Neuron (in vitro differentiated cells): Measurements from ENCODE around the gene LY6G5B.

Experiments used
- H2AFZ ChIP-seq: one replicate; pipeline ENCODE4 v1.6.1; 2013; ENCODE audit warnings: low read depth, mild to moderate bottlenecking, inconsistent platforms, low read length, moderate library complexity
- H3K27me3 ChIP-seq: one replicate; pipeline ENCODE4 v1.6.1; 2013; ENCODE audit warnings: low read length; ENCODE audit not compliant: insufficient read depth
- H3K36me3 ChIP-seq: one replicate; pipeline ENCODE4 v1.6.1; 2013; ENCODE audit warnings: low read length; ENCODE audit not compliant: insufficient read depth
- H3K4me1 ChIP-seq: one replicate; pipeline ENCODE4 v1.6.1; 2013; ENCODE audit warnings: low read length; ENCODE audit not compliant: insufficient read depth
- H3K4me3 ChIP-seq: 2 replicates; pipeline ENCODE4 v1.5.1; 2013; ENCODE audit warnings: mild to moderate bottlenecking, low read length, moderate library complexity
- H3K9me3 ChIP-seq: one replicate; pipeline ENCODE4 v1.6.1; 2013; ENCODE audit warnings: low read length

The LY6G5B gene

DNA sequence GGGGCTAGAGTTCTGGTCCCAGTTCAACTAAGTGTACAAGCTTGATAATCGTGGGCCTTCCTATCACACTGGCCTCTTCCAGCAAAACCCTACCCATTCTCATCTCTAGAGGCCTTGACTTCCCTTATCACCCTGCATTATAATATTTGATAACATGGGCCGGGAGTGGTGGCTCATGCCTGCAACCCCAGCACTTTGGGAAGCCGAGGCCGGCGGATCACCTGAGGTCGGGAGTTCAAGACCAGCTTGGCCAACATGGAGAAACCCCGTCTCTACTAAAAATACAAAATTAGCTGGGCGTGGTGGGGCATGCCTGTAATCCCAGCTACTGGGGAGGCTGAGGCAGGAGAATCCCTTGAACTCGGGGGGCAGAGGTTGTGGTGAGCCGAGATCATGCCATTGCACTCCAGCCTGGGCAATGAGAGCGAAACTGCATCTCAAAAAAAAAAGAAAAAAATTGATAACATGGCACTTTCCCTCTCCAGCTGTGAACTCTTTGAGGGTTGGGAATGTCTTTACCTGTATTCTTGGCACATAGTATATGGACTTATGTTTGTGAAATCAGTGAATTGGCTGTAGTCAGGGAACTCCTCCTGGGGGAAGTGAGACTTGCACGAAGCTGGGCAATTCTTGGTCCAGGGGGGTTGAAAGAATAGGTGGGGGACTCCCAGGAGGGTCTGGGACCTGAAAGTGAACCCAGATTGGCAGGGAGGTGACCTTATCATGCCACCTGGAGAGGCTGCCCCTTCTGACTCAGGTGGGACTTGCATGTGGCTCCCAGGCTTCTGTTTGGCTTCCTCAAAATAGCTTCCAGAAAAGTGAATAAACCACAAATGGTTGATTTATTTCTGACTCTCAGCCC lies 8.3 kb upstream of the LY6G5B start:
- no peaks in the 10 kb centered on the region for H3K9me3 ChIP-seq
- H2AFZ ChIP-seq = peak overlapping the region; percentile 62
- peaks cover 41% of the 10 kb centered on the region for H3K4me1 ChIP-seq
- H3K4me3 ChIP-seq = peak overlapping the region; percentile 98
- H3K27me3 ChIP-seq = no peaks in the 10 kb centered on the region
- peaks cover 39% of the 10 kb centered on the region for H3K36me3 ChIP-seq

- H3K4me3 ChIP-seq = no peak overlapping the region
- H3K27me3 ChIP-seq = no peaks in the 10 kb centered on the region
- no peak overlapping the region for H2AFZ ChIP-seq
- H3K36me3 ChIP-seq = peaks cover 40% of the 10 kb centered on the region
- H3K9me3 ChIP-seq = no peaks in the 10 kb centered on the region
- H3K4me1 ChIP-seq = peaks cover 47% of the 10 kb centered on the region
Measured at GRCh38 chr6:31662124-31662723, 7.6 kb upstream of the LY6G5B start.

DNA sequence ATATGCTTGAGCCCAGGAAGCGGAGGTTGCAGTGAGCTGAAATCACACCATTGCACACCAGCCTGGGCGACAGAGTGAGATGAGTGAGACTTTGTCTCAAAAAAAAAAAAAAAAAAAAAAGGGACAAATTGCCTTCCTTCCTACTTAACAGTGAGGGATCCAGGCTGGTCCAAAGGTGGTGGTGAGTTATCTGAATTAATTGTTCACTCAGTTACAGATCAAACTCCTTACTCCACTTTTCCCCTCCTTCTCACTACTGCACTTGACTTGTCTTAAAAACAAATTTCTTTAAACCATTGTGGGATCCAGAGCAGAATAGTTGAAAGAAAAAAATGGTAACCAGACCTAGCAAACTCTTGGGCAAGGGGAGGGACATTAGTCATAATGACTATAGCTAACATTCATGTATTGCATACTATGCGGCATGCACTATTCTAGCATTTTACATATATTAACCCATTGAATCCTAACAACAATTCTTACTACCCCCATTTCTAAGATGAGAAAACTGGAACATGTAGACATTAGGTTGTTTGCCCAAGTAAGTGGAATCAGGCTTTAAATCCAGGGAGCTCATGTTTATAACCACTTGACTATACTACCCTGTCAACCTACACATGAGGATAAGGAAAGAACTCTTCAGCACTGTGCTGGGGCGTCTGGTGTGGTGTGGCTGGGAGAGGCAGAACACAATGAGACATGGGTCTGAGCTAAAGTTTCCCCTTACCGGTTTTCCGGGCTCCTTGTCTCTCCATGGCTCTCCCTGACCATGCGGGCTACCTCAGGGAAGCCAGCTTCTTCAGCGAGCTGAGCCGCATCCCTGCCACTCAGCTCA lies 6.4 kb upstream of the LY6G5B start:
- peaks cover 41% of the 10 kb centered on the region for H3K36me3 ChIP-seq
- peak overlapping the region; percentile 63 for H3K4me3 ChIP-seq
- H3K4me1 ChIP-seq = peaks cover 46% of the 10 kb centered on the region
- no peaks in the 10 kb centered on the region for H3K27me3 ChIP-seq
- no peaks in the 10 kb centered on the region for H3K9me3 ChIP-seq
- no peak overlapping the region for H2AFZ ChIP-seq

- peak overlapping the region; percentile 46 for H2AFZ ChIP-seq
- peak overlapping the region; percentile 63 for H3K4me3 ChIP-seq
- no peaks in the 10 kb centered on the region for H3K9me3 ChIP-seq
- H3K27me3 ChIP-seq = no peaks in the 10 kb centered on the region
- H3K36me3 ChIP-seq = peaks cover 47% of the 10 kb centered on the region
- peaks cover 38% of the 10 kb centered on the region for H3K4me1 ChIP-seq
Measured at GRCh38 chr6:31663961-31664789, 5.6 kb upstream of the LY6G5B start.

DNA sequence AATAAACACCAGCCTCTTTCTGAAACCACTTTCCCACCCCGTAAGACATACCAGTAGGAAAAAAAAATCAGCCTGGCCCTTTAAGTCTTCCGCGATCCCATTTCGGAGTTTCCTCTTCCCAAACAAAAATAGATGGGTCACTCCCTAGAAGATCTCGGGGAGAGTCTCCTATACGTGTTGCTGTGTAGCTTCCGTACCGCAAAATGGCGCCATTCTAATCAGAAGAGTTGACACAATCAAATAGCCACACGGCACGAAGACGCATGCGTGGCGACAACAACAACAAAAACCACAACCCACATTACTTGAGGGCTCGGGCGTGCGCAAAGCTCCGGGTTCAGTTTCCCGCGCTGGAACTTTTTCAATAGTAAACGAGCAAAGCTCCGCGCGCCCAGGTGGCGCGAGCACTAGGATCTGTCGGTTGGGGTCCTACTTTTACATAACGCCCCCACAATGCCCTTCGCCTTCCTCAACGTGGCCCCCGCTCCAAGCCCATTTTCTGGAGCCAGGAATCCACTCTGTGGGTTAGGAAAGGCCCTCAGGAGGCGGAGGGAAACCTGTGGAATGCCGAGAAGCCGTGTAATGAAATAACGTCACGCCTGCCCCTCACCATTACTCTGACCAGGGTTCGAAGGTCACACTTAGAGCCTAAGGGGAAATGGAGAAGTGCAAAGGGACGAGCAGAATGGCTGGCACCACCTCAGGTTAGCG lies 4.8 kb upstream of the LY6G5B start, which contains the start of gene GPANK1:
GPANK1 (minus strand) TSS at position 208 of the 711 bp plus-strand sequence. CDS start 519 bp downstream, outside the sequence.
- Histone ChIP-seq H3K36me3 (peaks cover 54% of the 10 kb centered on the region), H3K4me1 (peaks cover 31% of the 10 kb centered on the region), H3K9me3 (no peaks in the 10 kb centered on the region), H3K27me3 (no peaks in the 10 kb centered on the region), H3K4me3 (peak within 1 kb of the TSS; percentile 63), H2AFZ (peak within 1 kb of the TSS; percentile 46)

GRCh38 chr6:31665501-31666336 lies 4.1 kb upstream of the LY6G5B start, which contains the start of gene CSNK2B:
TSS of gene CSNK2B (plus strand) at chr6:31666080. CDS start at chr6:31666832, 752 bp downstream.
- Histone ChIP-seq H3K36me3 (peaks cover 62% of the 10 kb centered on the region), H3K27me3 (no peaks in the 10 kb centered on the region)

GRCh38 chr6:31666337-31666965 lies 3.3 kb upstream of the LY6G5B start:
- H3K4me3 ChIP-seq = peak overlapping the region; percentile 63
- H3K27me3 ChIP-seq = no peaks in the 10 kb centered on the region
- H2AFZ ChIP-seq = no peak overlapping the region
- peaks cover 68% of the 10 kb centered on the region for H3K36me3 ChIP-seq
- H3K4me1 ChIP-seq = peaks cover 22% of the 10 kb centered on the region
- H3K9me3 ChIP-seq = no peaks in the 10 kb centered on the region

More at GRCh38 chr6:31665501-31666336, 4.1 kb upstream of the LY6G5B start, which contains the start of gene CSNK2B:
- H2AFZ ChIP-seq = peak within 1 kb of the TSS; percentile 46
- peak within 1 kb of the TSS; percentile 63 for H3K4me3 ChIP-seq
- no peaks in the 10 kb centered on the region for H3K9me3 ChIP-seq
- H3K4me1 ChIP-seq = peaks cover 26% of the 10 kb centered on the region

GRCh38 chr6:31676322-31676903 lies 6.6 kb downstream of the LY6G5B start:
- Histone ChIP-seq H2AFZ (no peak overlapping the region), H3K4me3 (no peak overlapping the region)

DNA sequence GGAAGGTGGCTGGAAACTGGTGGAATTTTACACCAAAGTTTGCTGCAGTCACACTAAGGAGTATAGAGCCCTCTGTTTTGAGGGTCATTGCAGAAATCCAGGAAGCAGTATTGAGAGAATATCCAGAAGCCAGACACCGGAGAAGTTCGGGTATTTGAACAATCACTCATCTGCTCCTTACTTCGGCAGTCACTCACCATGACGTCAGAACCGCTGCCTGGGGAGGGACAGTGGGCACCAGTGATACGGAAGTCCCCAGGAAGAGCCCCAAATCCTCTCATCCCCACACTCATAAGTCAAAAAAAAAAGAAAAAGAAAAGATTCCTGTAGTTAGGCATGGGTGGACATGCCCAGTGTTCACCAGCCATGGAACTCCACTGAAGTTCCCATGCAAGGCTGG lies 7.1 kb downstream of the LY6G5B start:
- Histone ChIP-seq H3K27me3 (no peaks in the 10 kb centered on the region), H3K4me1 (peaks cover 2% of the 10 kb centered on the region), H3K4me3 (no peak overlapping the region), H3K36me3 (peaks cover 9% of the 10 kb centered on the region), H3K9me3 (no peaks in the 10 kb centered on the region), H2AFZ (no peak overlapping the region)

More at GRCh38 chr6:31676322-31676903, 6.6 kb downstream of the LY6G5B start:
- Histone ChIP-seq H3K4me1 (peaks cover 2% of the 10 kb centered on the region), H3K9me3 (no peaks in the 10 kb centered on the region), H3K27me3 (no peaks in the 10 kb centered on the region), H3K36me3 (peaks cover 14% of the 10 kb centered on the region)

- H3K36me3 ChIP-seq = peaks cover 2% of the 10 kb centered on the region
- H3K9me3 ChIP-seq = no peaks in the 10 kb centered on the region
- H3K27me3 ChIP-seq = no peaks in the 10 kb centered on the region
- peaks cover 2% of the 10 kb centered on the region for H3K4me1 ChIP-seq
- H2AFZ ChIP-seq = no peak overlapping the region
- H3K4me3 ChIP-seq = no peak overlapping the region
Measured at GRCh38 chr6:31677955-31678354, 8.2 kb downstream of the LY6G5B start.
